ENCODE data around the gene TIMMDC1.
"Not testable (repeated sequence)": the region's sequence is repeated elsewhere in the genome, so short reads cannot be mapped to it uniquely, and the experiment has no call there.

Gene TIMMDC1

DNA sequence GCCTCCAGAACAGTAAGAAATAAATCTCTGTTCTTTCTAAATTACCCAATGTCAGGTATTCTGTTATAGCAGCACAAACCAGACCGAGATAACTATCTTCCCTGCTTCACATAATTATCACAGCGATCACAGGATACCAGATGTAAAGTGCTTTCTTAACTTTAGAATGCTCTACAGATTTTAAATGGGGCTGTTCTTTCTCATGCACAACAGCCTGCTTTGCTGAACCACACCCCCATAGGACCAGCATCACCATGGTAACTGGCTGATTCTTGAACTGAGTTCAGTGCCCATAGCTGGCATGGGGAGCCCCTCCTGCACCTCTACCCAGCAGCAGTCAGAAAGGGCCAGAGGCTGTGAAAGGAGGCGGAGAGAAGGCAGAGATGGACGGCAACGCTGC is 53.3 kb downstream of the TIMMDC1 start:
- TF ChIP-seq MYC (IDR thresholded peaks at IDR 0.05; ENCODE audit: low read depth, low read length) (no peak), POLR2A (IDR thresholded peaks at IDR 0.05; ENCODE audit: extremely low read depth, insufficient read length) (no peak)
- TF ChIP-seq, protein P1, sequence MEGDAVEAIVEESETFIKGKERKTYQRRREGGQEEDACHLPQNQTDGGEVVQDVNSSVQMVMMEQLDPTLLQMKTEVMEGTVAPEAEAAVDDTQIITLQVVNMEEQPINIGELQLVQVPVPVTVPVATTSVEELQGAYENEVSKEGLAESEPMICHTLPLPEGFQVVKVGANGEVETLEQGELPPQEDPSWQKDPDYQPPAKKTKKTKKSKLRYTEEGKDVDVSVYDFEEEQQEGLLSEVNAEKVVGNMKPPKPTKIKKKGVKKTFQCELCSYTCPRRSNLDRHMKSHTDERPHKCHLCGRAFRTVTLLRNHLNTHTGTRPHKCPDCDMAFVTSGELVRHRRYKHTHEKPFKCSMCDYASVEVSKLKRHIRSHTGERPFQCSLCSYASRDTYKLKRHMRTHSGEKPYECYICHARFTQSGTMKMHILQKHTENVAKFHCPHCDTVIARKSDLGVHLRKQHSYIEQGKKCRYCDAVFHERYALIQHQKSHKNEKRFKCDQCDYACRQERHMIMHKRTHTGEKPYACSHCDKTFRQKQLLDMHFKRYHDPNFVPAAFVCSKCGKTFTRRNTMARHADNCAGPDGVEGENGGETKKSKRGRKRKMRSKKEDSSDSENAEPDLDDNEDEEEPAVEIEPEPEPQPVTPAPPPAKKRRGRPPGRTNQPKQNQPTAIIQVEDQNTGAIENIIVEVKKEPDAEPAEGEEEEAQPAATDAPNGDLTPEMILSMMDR (IDR thresholded peaks at IDR 0.05; ENCODE audit: low read depth, low read length): no peak
- TF ChIP-seq, protein P2, sequence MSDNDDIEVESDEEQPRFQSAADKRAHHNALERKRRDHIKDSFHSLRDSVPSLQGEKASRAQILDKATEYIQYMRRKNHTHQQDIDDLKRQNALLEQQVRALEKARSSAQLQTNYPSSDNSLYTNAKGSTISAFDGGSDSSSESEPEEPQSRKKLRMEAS (IDR thresholded peaks at IDR 0.05; ENCODE audit: low read depth, low read length): no peak
- DNase-seq (ENCODE audit: low read depth): no peak
- H3K4me3 ChIP-seq (ENCODE audit: low read depth, low read length): no peak overlapping the region

DNA sequence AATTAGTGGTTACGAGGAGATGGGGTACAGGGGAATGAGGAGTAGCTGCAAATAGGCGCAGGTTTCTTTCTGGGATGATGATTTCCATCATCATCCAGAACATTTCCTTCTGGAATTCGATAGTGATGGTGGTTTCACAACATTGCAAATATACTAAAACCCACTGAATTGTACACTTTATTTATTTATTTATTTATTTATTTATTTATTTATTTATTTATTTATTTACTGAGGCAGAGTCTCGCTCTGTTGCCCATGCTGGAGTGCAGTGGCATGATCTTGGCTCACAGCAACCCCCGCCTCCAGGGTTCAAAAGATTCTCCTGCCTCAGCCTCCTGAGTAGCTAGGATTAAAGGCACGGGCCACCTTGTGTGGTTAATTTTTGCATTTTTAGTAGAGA is 54.6 kb downstream of the TIMMDC1 start:
- DNase-seq (ENCODE audit: low read depth); H3K4me3 ChIP-seq (ENCODE audit: low read depth, low read length): not testable (repeated sequence)

DNA sequence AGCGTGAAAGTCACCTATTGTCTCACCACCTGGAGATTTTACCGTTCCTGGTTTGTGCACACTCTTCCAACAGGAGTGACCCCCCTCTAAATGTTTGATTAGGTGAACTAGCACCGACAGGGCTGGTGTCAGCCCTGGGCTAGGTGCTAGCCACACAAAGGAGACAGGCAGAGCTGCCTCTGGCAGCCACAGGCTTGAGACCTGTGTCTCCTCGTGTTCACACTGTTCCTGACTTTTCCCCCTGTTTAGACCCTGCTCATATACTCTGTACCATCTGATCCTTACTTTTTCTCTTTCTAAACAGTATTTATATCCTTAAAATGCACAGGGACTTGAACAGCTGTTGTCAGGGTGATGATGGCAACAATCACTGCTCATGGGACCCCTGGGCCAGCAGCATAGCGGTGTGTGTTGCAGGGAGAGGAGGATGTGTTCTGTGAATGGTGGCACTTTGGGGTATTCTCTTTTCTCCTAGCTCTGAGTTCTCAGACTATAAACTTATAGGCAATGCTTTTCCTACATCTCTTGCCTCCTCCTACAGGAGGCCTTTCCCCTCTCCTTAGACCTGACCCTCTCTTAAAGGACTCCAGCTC is 55.6 kb downstream of the TIMMDC1 start:
- TF ChIP-seq, protein P2 (IDR thresholded peaks at IDR 0.05; ENCODE audit: low read depth, low read length): no peak
- TF ChIP-seq POLR2A (IDR thresholded peaks at IDR 0.05; ENCODE audit: extremely low read depth, insufficient read length) (no peak), MYC (IDR thresholded peaks at IDR 0.05; ENCODE audit: low read depth, low read length) (no peak)
- TF ChIP-seq, protein P1 (IDR thresholded peaks at IDR 0.05; ENCODE audit: low read depth, low read length): no peak
- no peak for DNase-seq (ENCODE audit: low read depth)
- no peak overlapping the region for H3K4me3 ChIP-seq (ENCODE audit: low read depth, low read length)

DNA sequence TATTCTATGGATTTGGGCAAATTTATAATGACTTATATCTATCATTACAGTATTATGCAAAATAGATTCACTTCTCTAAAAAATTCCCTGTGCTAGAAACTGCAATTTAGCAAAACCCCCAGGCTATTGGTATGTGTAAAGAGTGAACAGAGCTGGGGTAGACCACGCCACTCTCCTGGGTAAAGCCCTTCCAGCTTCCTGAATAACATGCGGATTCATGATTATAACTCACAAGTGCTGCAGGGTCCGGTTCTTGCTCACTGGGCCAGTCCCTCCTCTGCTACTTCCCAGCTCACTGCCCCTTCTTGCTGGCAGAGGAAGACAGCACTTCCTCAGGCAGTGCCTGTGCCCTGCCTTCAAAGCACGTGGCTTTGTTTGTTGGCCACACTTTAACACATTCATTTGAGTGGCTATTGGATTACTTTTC is 57.0 kb downstream of the TIMMDC1 start:
- H3K4me3 ChIP-seq (ENCODE audit: low read depth, low read length): no peak overlapping the region
- DNase-seq (ENCODE audit: low read depth): no peak
- TF ChIP-seq, protein P1 (IDR thresholded peaks at IDR 0.05; ENCODE audit: low read depth, low read length): no peak
- no peak for TF ChIP-seq MYC (IDR thresholded peaks at IDR 0.05; ENCODE audit: low read depth, low read length)
- TF ChIP-seq, protein P2 (IDR thresholded peaks at IDR 0.05; ENCODE audit: low read depth, low read length): peak; percentile 44; the same call in 1 of the 2 replicates

DNA sequence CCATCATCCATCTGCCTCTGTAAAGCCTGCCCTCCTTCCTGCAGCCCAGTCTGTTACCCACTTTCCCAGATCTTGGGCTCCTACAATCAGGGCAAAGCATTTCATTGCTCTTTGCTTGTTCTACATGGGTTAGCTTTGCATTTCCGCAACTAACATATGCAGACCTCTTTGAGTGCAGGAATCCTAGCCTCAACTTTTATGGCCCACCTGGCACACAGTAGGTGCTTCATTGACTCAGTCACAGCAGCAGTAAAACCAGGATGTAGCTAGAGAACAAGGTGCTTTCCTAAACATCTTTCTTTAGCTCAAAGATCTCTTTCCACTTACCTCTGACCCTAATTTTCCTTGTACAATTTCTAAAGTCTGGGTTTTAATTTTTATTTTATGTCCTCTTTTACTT is 57.6 kb downstream of the TIMMDC1 start:
- no peak overlapping the region for H3K4me3 ChIP-seq (ENCODE audit: low read depth, low read length)
- DNase-seq (ENCODE audit: low read depth): no peak
- TF ChIP-seq, protein P1 (IDR thresholded peaks at IDR 0.05; ENCODE audit: low read depth, low read length): no peak
- TF ChIP-seq MYC (IDR thresholded peaks at IDR 0.05; ENCODE audit: low read depth, low read length) (no peak), POLR2A (IDR thresholded peaks at IDR 0.05; ENCODE audit: extremely low read depth, insufficient read length) (no peak)
- TF ChIP-seq, protein P2 (IDR thresholded peaks at IDR 0.05; ENCODE audit: low read depth, low read length): no peak

DNA sequence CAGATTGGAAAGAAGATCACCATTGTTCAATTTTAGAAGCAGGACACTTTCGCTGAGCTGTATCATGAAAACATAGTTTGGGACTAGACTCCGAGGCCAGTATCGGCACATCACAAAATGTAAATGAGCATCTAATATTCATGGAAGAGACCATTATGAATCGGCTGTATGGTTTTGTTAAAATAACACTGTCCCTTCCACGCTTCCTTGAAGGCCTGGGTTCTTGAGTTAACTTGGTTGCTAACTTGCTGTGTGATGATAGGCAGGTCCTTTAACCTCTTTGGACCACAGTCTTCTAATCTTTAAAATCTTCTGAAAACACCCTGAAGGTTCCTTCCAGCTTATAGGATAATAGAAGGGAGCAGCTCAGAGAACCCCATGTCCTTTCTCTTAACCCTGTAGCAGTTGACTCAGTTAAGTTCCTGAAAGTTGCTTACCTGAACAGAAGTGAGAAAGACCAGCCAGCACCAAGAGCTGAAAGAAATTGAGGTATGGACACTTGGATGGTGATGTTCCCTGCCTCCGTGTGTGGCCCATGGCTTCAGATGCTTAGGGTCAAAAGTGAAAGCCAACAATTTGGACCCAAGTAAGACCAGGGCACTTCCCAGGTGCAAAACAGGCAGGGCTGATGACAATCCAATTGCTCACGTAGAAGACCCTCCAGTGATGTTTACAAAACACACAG is 59.0 kb downstream of the TIMMDC1 start:
- no peak overlapping the region for H3K4me3 ChIP-seq (ENCODE audit: low read depth, low read length)
- no peak for TF ChIP-seq MYC (IDR thresholded peaks at IDR 0.05; ENCODE audit: low read depth, low read length)
- TF ChIP-seq, protein P2 (IDR thresholded peaks at IDR 0.05; ENCODE audit: low read depth, low read length): no peak
- no peak for TF ChIP-seq POLR2A (IDR thresholded peaks at IDR 0.05; ENCODE audit: extremely low read depth, insufficient read length)
- TF ChIP-seq, protein P1 (IDR thresholded peaks at IDR 0.05; ENCODE audit: low read depth, low read length): no peak
- DNase-seq (ENCODE audit: low read depth): no peak

Measured in NB4 (cell line).